ENCODE measurements around the gene HECTD4. TPM values are rescaled to one million over a fixed set of nuclear protein-coding genes. Genes with fewer than 3 reads are reported as not detected.

The HECTD4 gene
- total RNA-seq, 2 donors from 2014 or later = 23.3 to 45.2 TPM

DNA sequence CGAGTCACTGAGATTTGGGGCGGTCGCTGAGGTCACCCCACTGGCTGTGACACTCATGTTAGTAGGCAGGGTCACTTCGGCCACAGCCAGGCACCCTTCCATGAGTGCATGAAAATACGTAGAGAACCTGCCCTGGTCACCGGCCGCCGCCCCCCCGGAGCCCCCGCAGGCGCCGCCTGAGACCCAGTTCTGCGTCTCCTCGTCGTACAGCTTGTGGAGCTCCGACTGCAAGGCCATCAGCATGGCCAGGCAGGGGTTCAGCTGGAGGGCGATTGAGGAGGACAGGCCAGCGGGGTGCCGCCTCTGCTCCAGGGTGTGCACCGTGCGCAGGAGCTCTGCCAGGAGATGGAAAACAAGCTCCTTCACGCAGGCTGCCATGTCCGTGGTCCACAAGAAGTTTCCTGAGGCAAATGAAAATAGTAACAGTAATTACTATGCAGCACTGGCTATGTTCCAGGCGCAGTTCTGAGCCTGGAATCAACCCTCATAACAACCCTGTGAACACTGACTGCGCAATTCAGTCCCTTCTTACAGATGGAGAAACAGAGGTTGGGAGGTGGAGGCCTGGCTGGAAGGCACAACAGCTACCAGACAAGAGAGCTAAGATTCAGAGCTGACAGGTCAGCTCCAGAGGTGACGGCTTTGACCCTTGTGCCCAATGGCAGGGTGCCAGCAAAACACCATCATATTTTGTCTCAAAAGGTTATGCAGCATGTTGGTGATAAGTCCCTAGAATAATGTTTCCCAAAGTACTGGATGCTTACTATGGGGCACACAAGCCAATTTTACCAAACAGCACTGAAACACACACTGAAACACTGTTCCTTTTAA, 196.9 kb downstream of the HECTD4 start:
- H3K36me3 ChIP-seq (replicated peaks in 1 of 2; ENCODE audit: insufficient read depth in 1 of 2, low read depth in 2 of 2) = peaks cover 0 to 9% of the 10 kb centered on the region in 2 donors

DNA sequence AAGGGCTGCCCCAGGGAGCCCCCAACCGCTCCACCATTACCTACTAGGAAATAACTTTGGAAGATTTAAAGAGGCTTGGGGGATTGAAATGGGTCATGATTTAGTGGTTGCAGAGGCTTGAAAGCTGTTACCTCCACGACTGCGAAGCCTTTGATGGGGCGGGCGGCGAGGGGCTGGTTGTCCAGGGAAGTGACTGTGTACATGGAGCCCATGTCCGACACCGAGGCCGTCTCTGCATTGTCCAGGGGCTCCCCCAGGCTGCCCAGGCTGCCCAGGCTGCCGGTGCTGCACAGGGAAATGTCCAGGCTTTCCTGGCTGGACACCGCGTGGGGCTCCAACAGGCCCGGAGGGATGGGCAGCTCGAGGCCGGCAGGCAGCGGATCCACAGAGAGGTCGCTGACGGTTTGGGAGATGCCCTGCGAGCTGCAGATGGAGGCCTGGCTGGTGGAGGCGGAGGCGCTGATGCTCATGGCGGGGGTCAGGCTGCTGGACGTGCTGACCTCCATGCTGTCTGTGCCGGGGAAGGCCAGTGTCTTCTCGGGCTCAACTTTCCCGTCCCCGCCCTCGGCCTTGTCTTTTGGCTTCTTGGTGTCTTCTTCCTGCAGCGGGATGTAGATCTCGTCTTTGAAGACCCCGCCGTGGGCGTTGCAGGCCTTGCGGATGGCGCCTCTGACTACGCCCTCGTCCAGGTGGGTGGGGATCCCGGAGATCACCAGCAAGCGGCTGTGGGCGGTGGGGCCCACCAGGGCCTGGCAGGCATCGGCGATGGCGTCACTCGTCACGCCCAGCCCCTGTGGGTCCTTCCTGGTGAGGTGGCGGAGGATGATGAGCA, 198.0 kb downstream of the HECTD4 start:
- WGBS, 2 donors = 94 to 96% methylated on average over 17 to 46 of the region's 46 CpGs
- peaks cover 0 to 9% of the 10 kb centered on the region in 2 donors for H3K36me3 ChIP-seq (replicated peaks in 1 of 2; ENCODE audit: insufficient read depth in 1 of 2, low read depth in 2 of 2)
- no peak for DNase-seq
- no peak overlapping the region for H3K4me3 ChIP-seq
- no peaks in the 10 kb centered on the region for H3K27me3 ChIP-seq
- intact Hi-C loops (cut with DNase I) = no loop called here
- H3K4me1 ChIP-seq = no peaks in the 10 kb centered on the region
- no peak for ATAC-seq
- H3K9me3 ChIP-seq = no peaks in the 10 kb centered on the region
- no peak for TF ChIP-seq POLR2A (IDR thresholded peaks at IDR 0.05)
- TF ChIP-seq, protein P1, sequence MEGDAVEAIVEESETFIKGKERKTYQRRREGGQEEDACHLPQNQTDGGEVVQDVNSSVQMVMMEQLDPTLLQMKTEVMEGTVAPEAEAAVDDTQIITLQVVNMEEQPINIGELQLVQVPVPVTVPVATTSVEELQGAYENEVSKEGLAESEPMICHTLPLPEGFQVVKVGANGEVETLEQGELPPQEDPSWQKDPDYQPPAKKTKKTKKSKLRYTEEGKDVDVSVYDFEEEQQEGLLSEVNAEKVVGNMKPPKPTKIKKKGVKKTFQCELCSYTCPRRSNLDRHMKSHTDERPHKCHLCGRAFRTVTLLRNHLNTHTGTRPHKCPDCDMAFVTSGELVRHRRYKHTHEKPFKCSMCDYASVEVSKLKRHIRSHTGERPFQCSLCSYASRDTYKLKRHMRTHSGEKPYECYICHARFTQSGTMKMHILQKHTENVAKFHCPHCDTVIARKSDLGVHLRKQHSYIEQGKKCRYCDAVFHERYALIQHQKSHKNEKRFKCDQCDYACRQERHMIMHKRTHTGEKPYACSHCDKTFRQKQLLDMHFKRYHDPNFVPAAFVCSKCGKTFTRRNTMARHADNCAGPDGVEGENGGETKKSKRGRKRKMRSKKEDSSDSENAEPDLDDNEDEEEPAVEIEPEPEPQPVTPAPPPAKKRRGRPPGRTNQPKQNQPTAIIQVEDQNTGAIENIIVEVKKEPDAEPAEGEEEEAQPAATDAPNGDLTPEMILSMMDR (IDR thresholded peaks at IDR 0.05) = no peak
- H3K27ac ChIP-seq = no peak overlapping the region

More for the DNA sequence above, 196.9 kb downstream of the HECTD4 start:
- ATAC-seq (no peak), DNase-seq (no peak)
- TF ChIP-seq, protein P1 (IDR thresholded peaks at IDR 0.05) = no peak
- no peak for TF ChIP-seq POLR2A (IDR thresholded peaks at IDR 0.05)
- Histone ChIP-seq H3K27ac (no peak overlapping the region), H3K9me3 (no peaks in the 10 kb centered on the region), H3K4me1 (no peaks in the 10 kb centered on the region), H3K4me3 (no peak overlapping the region), H3K27me3 (no peaks in the 10 kb centered on the region)
- 86 to 90% methylated on average over 8 to 18 of the region's 26 CpGs for WGBS, 2 donors
- intact Hi-C loops (cut with DNase I) = no loop called here

DNA sequence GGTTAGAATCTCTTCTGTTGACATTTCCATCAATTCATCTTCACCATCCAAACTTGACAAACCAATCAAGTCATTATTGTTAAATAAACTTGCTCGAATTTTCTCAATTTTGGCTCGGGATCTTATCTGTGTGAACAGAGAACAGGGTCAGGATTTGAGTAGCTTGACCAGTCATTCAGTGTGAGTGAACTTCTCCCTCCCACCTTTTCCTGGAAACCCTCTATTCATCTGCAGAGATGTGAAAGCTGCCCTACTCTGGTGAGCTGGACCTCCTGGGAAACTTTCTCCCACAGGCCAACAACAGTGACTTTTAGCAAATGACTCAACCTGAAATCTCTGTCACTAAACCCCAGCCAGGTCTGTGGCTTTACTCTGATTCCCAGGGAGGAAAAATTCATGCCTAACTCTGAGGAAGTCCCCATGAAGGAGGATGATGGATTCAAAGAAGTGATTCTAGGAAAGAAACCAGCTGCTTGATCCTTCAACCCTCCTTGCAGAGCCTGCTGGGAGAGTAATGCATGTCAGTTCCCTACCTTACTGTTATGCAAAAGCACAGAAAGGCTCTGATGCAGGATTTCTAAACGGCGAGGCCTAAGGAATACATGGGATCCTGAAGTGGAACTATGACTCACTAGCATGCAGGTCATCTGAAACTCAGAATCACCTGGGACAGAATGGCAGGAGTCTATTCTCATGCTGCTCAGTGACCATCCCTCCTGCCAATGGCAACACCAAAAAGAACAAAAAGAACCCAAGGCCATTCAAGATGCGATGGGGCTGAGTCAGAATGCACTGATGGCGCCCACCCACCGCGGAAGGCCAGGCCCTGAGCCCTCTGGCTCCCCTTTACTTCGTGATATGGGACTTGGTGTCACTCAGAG, 198.8 kb downstream of the HECTD4 start:
- Histone ChIP-seq H3K4me3 (no peak overlapping the region), H3K36me3 (replicated peaks in 1 of 2; ENCODE audit: insufficient read depth in 1 of 2, low read depth in 2 of 2) (peaks cover 0 to 15% of the 10 kb centered on the region in 2 donors), H3K4me1 (no peaks in the 10 kb centered on the region), H3K27me3 (no peaks in the 10 kb centered on the region), H3K9me3 (no peaks in the 10 kb centered on the region), H3K27ac (no peak overlapping the region)
- ATAC-seq = no peak
- 78 to 81% methylated on average over 8 to 9 of the region's 9 CpGs for WGBS, 2 donors
- no peak for DNase-seq
- TF ChIP-seq, protein P1 (IDR thresholded peaks at IDR 0.05) = no peak
- no peak for TF ChIP-seq POLR2A (IDR thresholded peaks at IDR 0.05)
- intact Hi-C loops (cut with DNase I) = no loop called here

DNA sequence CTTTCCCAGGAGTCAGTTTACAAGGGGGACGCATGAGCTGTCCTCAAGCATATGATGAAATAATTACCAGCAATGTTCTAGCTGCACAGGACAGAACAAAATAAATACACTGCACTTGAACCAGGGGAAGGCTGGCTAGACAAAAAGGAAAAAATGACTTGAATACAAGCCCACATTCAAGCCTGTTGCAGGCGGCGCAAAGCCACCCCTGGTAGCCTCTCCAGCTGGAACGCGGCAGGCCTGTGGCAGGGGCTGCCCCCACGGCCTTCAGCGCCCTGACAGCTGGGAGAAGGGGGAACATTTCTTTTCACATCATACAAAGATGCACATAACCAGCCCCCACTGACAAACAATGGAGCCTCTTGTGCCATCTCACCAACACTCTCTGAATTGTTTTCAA, 199.7 kb downstream of the HECTD4 start:
- no peak overlapping the region for H3K4me3 ChIP-seq
- DNase-seq = no peak
- WGBS, 2 donors = 81 to 88% methylated on average over 7 of the region's 7 CpGs
- no peaks in the 10 kb centered on the region for H3K27me3 ChIP-seq
- H3K36me3 ChIP-seq (replicated peaks in 1 of 2; ENCODE audit: insufficient read depth in 1 of 2, low read depth in 2 of 2) = peaks cover 0 to 19% of the 10 kb centered on the region in 2 donors
- H3K9me3 ChIP-seq = no peaks in the 10 kb centered on the region
- no peak for ATAC-seq
- no peaks in the 10 kb centered on the region for H3K4me1 ChIP-seq
- no peak overlapping the region for H3K27ac ChIP-seq
- intact Hi-C loops (cut with DNase I) = no loop called here
- TF ChIP-seq POLR2A (IDR thresholded peaks at IDR 0.05) = no peak
- TF ChIP-seq, protein P1 (IDR thresholded peaks at IDR 0.05) = no peak

All from body of pancreas (tissue), 4 donors.